Hepatocyte (in vitro differentiated cells): Measurements from ENCODE around the gene GALNT1. TPM values are rescaled to one million over a fixed set of nuclear protein-coding genes. Genes with fewer than 3 reads are reported as not detected.

ENCODE experiments used
- DNase-seq: peaks from one replicate; pipeline ENCODE4 v3.0.0-alpha.2; 2016; ENCODE audit warnings: low spot score
- H2AFZ ChIP-seq: fragments of 200-600 bp; sonication (generic); 2 replicates; pipeline ENCODE4 v1.6.0; 2016; ENCODE audit warnings: antibody characterized with exemption, mild to moderate bottlenecking
- H3K27ac ChIP-seq: fragments of 200-600 bp; sonication (generic); 2 replicates; pipeline ENCODE4 v1.5.1; 2016; ENCODE audit warnings: mild to moderate bottlenecking
- H3K27me3 ChIP-seq: fragments of 200-600 bp; sonication (generic); 2 replicates; pipeline ENCODE4 v1.6.1; 2016
- H3K36me3 ChIP-seq: fragments of 200-600 bp; sonication (generic); replicated peaks from 2 replicates; pipeline ENCODE4 v1.5.1; 2016; ENCODE audit warnings: low read depth; ENCODE audit not compliant: insufficient read depth
- H3K4me1 ChIP-seq: fragments of 200-600 bp; sonication (generic); 2 replicates; pipeline ENCODE4 v1.5.1; 2016; ENCODE audit warnings: mild to moderate bottlenecking, moderate library complexity; ENCODE audit not compliant: insufficient read depth
- H3K4me2 ChIP-seq: fragments of 200-600 bp; sonication (generic); 2 replicates; pipeline ENCODE4 v1.6.0; 2016
- H3K4me3 ChIP-seq: fragments of 200-600 bp; sonication (generic); 2 replicates; pipeline ENCODE4 v1.5.1; 2016; ENCODE audit warnings: mild to moderate bottlenecking
- H3K79me2 ChIP-seq: fragments of 200-600 bp; sonication (generic); 2 replicates; pipeline ENCODE4 v1.6.0; 2017; ENCODE audit warnings: mild to moderate bottlenecking
- H3K9me2 ChIP-seq: fragments of 200-600 bp; sonication (generic); replicated peaks from 2 replicates; pipeline ENCODE4 v1.6.0; 2017; ENCODE audit warnings: mild to moderate bottlenecking; ENCODE audit not compliant: insufficient read depth
- H3K9me3 ChIP-seq: fragments of 200-600 bp; sonication (generic); 2 replicates; pipeline ENCODE4 v1.5.1; 2016; ENCODE audit warnings: low read depth, mild to moderate bottlenecking
- H4K20me1 ChIP-seq: fragments of 200-600 bp; sonication (generic); 2 replicates; pipeline ENCODE4 v1.6.0; 2016; ENCODE audit warnings: mild to moderate bottlenecking; ENCODE audit not compliant: insufficient read depth, poor library complexity, severe bottlenecking
- CTCF ChIP-seq: fragments of 200-600 bp; sonication (generic); IDR thresholded peaks from 2 replicates; pipeline ENCODE4 v1.5.1; 2016; ENCODE audit warnings: antibody characterized with exemption, mild to moderate bottlenecking; ENCODE audit not compliant: poor library complexity
- EZH2 ChIP-seq: fragments of 200-600 bp; sonication (generic); IDR thresholded peaks from 2 replicates; pipeline ENCODE4 v1.6.1; 2016; ENCODE audit warnings: antibody characterized with exemption, mild to moderate bottlenecking, borderline replicate concordance
- EZH2phosphoT487 ChIP-seq: fragments of 200-600 bp; sonication (generic); IDR thresholded peaks from one replicate; pipeline ENCODE4 v1.6.1; 2018; ENCODE audit warnings: antibody characterized with exemption, mild to moderate bottlenecking, low read depth, moderate library complexity; ENCODE audit not compliant: unreplicated experiment, severe bottlenecking
- WGBS: methylation state at CpG from one replicate; pipeline ENCODE4 v1.1.6; 2016; ENCODE audit warnings: low lambda C conversion rate; ENCODE audit errors: missing lambda C conversion rate; 5-methylcytosine and 5-hydroxymethylcytosine counted together
- polyA plus RNA-seq: library from polyadenylated mRNA; unstranded; fragments of >200 nt; fragmentation: Nextera tagmentation; extraction: Ambion mirVana; gene quantifications from 2 replicates; pipeline ENCODE4 v1.2.1, GENCODE V29; 2016
- total RNA-seq: library from RNA; depleted of rRNA; stranded (reverse); fragments of >200 nt; gene quantifications from 2 replicates; pipeline ENCODE4 v1.2.3, GENCODE V29; 2014

The GALNT1 gene
- total and polyA plus RNA-seq, 2 experiments from 2014 or later = 231 to 271 TPM

GRCh38 chr18:35750929-35751328 lies 169.4 kb downstream of the GALNT1 start:
- WGBS = 68% methylated on average over 2 of the region's 2 CpGs
- Histone ChIP-seq H4K20me1 (no peaks in the 10 kb centered on the region), H3K4me1 (no peaks in the 10 kb centered on the region), H3K9me3 (no peaks in the 10 kb centered on the region), H3K79me2 (no peaks in the 10 kb centered on the region), H2AFZ (no peak overlapping the region), H3K4me2 (no peak overlapping the region), H3K4me3 (no peak overlapping the region), H3K9me2 (no peaks in the 10 kb centered on the region), H3K27me3 (no peaks in the 10 kb centered on the region), H3K27ac (no peak overlapping the region), H3K36me3 (no peaks in the 10 kb centered on the region)
- TF ChIP-seq EZH2 = no peak
- TF ChIP-seq EZH2phosphoT487 = no peak
- no peak for TF ChIP-seq CTCF
- no peak for DNase-seq

- Histone ChIP-seq H2AFZ (no peak overlapping the region), H3K27ac (no peak overlapping the region), H3K36me3 (no peaks in the 10 kb centered on the region), H4K20me1 (no peaks in the 10 kb centered on the region), H3K4me3 (no peak overlapping the region), H3K9me2 (no peaks in the 10 kb centered on the region), H3K79me2 (no peaks in the 10 kb centered on the region), H3K4me1 (no peaks in the 10 kb centered on the region), H3K27me3 (no peaks in the 10 kb centered on the region), H3K9me3 (no peaks in the 10 kb centered on the region), H3K4me2 (no peak overlapping the region)
- no peak for DNase-seq
- WGBS = 74% methylated on average over 5 of the region's 5 CpGs
- TF ChIP-seq CTCF (no peak), EZH2phosphoT487 (no peak), EZH2 (no peak)
Observed at GRCh38 chr18:35753306-35753910, 171.9 kb downstream of the GALNT1 start.

GRCh38 chr18:35754464-35754863 lies 172.9 kb downstream of the GALNT1 start:
- no peaks in the 10 kb centered on the region for H3K27me3 ChIP-seq
- 81% methylated on average over 4 of the region's 4 CpGs for WGBS
- H3K27ac ChIP-seq = no peak overlapping the region
- H4K20me1 ChIP-seq = no peaks in the 10 kb centered on the region
- no peak overlapping the region for H2AFZ ChIP-seq
- TF ChIP-seq CTCF = no peak
- no peak for TF ChIP-seq EZH2
- TF ChIP-seq EZH2phosphoT487 = no peak
- H3K4me1 ChIP-seq = no peaks in the 10 kb centered on the region
- H3K4me2 ChIP-seq = no peak overlapping the region
- DNase-seq = no peak
- no peaks in the 10 kb centered on the region for H3K9me3 ChIP-seq
- H3K79me2 ChIP-seq = no peaks in the 10 kb centered on the region
- no peaks in the 10 kb centered on the region for H3K36me3 ChIP-seq
- H3K9me2 ChIP-seq = no peaks in the 10 kb centered on the region
- no peak overlapping the region for H3K4me3 ChIP-seq

- H2AFZ ChIP-seq = no peak overlapping the region
- no peaks in the 10 kb centered on the region for H3K4me1 ChIP-seq
- no peaks in the 10 kb centered on the region for H3K9me2 ChIP-seq
- no peaks in the 10 kb centered on the region for H3K79me2 ChIP-seq
- no peaks in the 10 kb centered on the region for H3K9me3 ChIP-seq
- no peak overlapping the region for H3K27ac ChIP-seq
- H3K4me3 ChIP-seq = no peak overlapping the region
- no peak for DNase-seq
- H3K27me3 ChIP-seq = no peaks in the 10 kb centered on the region
- no peak overlapping the region for H3K4me2 ChIP-seq
- TF ChIP-seq EZH2phosphoT487 = no peak
- TF ChIP-seq CTCF = no peak
- TF ChIP-seq EZH2 = no peak
- WGBS = 82% methylated on average over 7 of the region's 7 CpGs
- no peaks in the 10 kb centered on the region for H4K20me1 ChIP-seq
- H3K36me3 ChIP-seq = no peaks in the 10 kb centered on the region
Observed at GRCh38 chr18:35755369-35755768, 173.8 kb downstream of the GALNT1 start.
